Naive thymus-derived CD4-positive, alpha-beta T cell (primary cell): Measurements from ENCODE around the gene OR2A14. TPM values are rescaled to one million over a fixed set of nuclear protein-coding genes. Genes with fewer than 3 reads are reported as not detected.

ENCODE experiments used
- ATAC-seq: fragments of 150-1000 bp; cut with Tn5 transposase; 2 replicates; pipeline ENCODE4 v1.10.0; 2021; ENCODE audit warnings: mild to moderate bottlenecking, moderate library complexity
- CTCF ChIA-PET: fragments of 350-600 bp; sonication (Branson Sonifier 250); formaldehyde crosslinking; loops from one replicate; lab custom pipeline; 2021; ENCODE audit warnings: antibody characterized with exemption; lab: Charles Lee
- POLR2A ChIA-PET: fragments of 350-600 bp; sonication (Branson Sonifier 250); formaldehyde crosslinking; loops from one replicate; lab custom pipeline; 2021; ENCODE audit warnings: antibody characterized with exemption, inconsistent platforms; lab: Charles Lee
- DNase-seq, 9 donors: peaks; one replicate each; pipeline versions ENCODE4 v3.0.0 to v3.0.0-alpha.2; 2020 to 2022; ENCODE audit warnings: mixed read lengths in 1 of 9
- H3K27ac ChIP-seq: one replicate; pipeline ENCODE4 v1.7.0; 2013; ENCODE audit warnings: mild to moderate bottlenecking, low read depth, low read length, moderate library complexity
- H3K27me3 ChIP-seq, 2 donors: one replicate each; pipeline ENCODE4 v1.7.0; 2013; ENCODE audit warnings: low read length in 2 of 2, mild to moderate bottlenecking in 2 of 2, moderate library complexity in 2 of 2; ENCODE audit not compliant: control insufficient read depth in 2 of 2, insufficient read depth in 2 of 2
- H3K36me3 ChIP-seq, 3 experiments: 1 replicate in 2 of 3; 2 replicates in 1 of 3; pipeline ENCODE4 v1.7.0; 2013; ENCODE audit warnings: low read length in 3 of 3, mild to moderate bottlenecking in 3 of 3, moderate library complexity in 1 of 3; ENCODE audit not compliant: insufficient read depth in 3 of 3, control insufficient read depth in 2 of 3
- H3K4me1 ChIP-seq, 2 donors: one replicate each; pipeline ENCODE4 v1.7.0; 2013; ENCODE audit warnings: low read length in 2 of 2, mild to moderate bottlenecking in 2 of 2, moderate library complexity in 1 of 2; ENCODE audit not compliant: control insufficient read depth in 2 of 2, insufficient read depth in 2 of 2
- H3K4me3 ChIP-seq: 2 replicates; pipeline ENCODE4 v1.7.0; 2013; ENCODE audit warnings: mild to moderate bottlenecking, low read length
- H3K9me3 ChIP-seq, 3 experiments: 1 replicate in 2 of 3; 2 replicates in 1 of 3; pipeline ENCODE4 v1.7.0; 2013; ENCODE audit warnings: low read length in 3 of 3; ENCODE audit not compliant: control insufficient read depth in 2 of 3
- H3K27ac Mint-ChIP-seq, 9 donors: one replicate each; pipeline ENCODE4 v1.8.0; 2020 to 2022; ENCODE audit warnings: mixed read lengths in 9 of 9, mild to moderate bottlenecking in 8 of 9, moderate library complexity in 5 of 9, inconsistent platforms in 2 of 9
- H3K27me3 Mint-ChIP-seq, 5 donors: one replicate each; pipeline ENCODE4 v1.8.0; 2021 to 2022; ENCODE audit warnings: mixed read lengths in 5 of 5, mild to moderate bottlenecking in 1 of 5
- H3K36me3 Mint-ChIP-seq, 5 donors: one replicate each; pipeline ENCODE4 v1.8.0; 2020 to 2022; ENCODE audit warnings: mixed read lengths in 5 of 5, mild to moderate bottlenecking in 3 of 5, inconsistent platforms in 1 of 5
- H3K4me1 Mint-ChIP-seq, 7 donors: one replicate each; pipeline ENCODE4 v1.8.0; 2020 to 2022; ENCODE audit warnings: mixed read lengths in 7 of 7, mild to moderate bottlenecking in 3 of 7, inconsistent platforms in 1 of 7
- H3K4me3 Mint-ChIP-seq, 10 donors: one replicate each; pipeline ENCODE4 v1.8.0; 2020 to 2022; ENCODE audit warnings: mild to moderate bottlenecking in 10 of 10, mixed read lengths in 10 of 10, moderate library complexity in 6 of 10, inconsistent platforms in 2 of 10
- H3K9me3 Mint-ChIP-seq, 11 donors: one replicate each; pipeline ENCODE4 v1.8.0; 2020 to 2022; ENCODE audit warnings: mixed read lengths in 11 of 11, mild to moderate bottlenecking in 4 of 11, inconsistent platforms in 1 of 11, moderate library complexity in 1 of 11
- intact Hi-C, 2 donors: fragments of 100-400 bp; cut with micrococcal nuclease; formaldehyde crosslinking; loops; one replicate each; pipeline ENCODE4 v1.15.1; 2023
- polyA plus RNA-seq, 2 donors: library from polyadenylated mRNA; unstranded; fragments of 300-500 nt; fragmentation: Illumina TruSeq; gene quantifications; one replicate each; pipeline ENCODE4 v1.2.3, GENCODE V29; 2021
- total RNA-seq, 6 experiments: library from RNA in 5 of 6; stranded (reverse) in 5 of 6; gene quantifications; 1 replicate in 5 of 6; 2 replicates in 1 of 6; pipeline ENCODE4 v1.2.3 and lab custom pipeline; 2021 to 2026

The OR2A14 gene
- total and polyA plus RNA-seq, 7 experiments from 2014 or later: not detected

DNA sequence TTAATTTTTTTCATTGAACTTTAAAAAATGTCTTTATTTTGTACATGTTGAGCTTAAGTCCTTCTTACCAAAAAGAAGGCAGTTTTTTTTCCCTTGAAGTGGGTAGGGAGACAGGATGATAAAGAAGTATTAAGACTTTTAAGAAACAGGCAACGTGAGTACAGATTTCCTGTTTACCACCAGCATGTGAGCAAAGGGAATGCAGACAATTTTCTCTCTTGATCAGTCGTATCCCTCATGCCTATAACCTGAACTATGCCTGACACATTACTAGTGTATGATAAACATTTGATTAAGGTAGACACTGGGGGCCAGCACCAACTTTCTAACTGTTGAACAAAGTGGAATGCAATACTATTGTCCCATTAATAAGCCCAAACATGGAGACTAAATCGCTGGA is 22.4 kb upstream of the OR2A14 start:
- Mint-ChIP-seq H3K4me1 (peaks cover 0 to 42% (median 32%) of the 10 kb centered on the region in 7 donors), H3K27me3 (peaks cover 0 to 10% (median 5%) of the 10 kb centered on the region in 5 donors), H3K36me3 (no peaks in the 10 kb centered on the region), H3K4me3 (peak overlapping the region in 5 of 10 donors; percentile 19 to 56 (median 44)), H3K9me3 (no peaks in the 10 kb centered on the region), H3K27ac (peak overlapping the region in 4 of 9 donors; percentile 3 to 69 (median 38))
- no peaks in the 10 kb centered on the region for H3K9me3 ChIP-seq
- H3K27me3 ChIP-seq: no peaks in the 10 kb centered on the region
- H3K4me3 ChIP-seq: no peak overlapping the region
- POLR2A ChIA-PET: no interaction called here
- no peak overlapping the region for H3K27ac ChIP-seq
- intact Hi-C loops: no loop called here
- ATAC-seq (no peak), DNase-seq (peak in 5 of 9 donors; percentile 5 to 25 (median 11))
- no peaks in the 10 kb centered on the region for H3K36me3 ChIP-seq
- CTCF ChIA-PET: no interaction called here
- H3K4me1 ChIP-seq: peaks cover 0 to 6% of the 10 kb centered on the region in 2 donors

DNA sequence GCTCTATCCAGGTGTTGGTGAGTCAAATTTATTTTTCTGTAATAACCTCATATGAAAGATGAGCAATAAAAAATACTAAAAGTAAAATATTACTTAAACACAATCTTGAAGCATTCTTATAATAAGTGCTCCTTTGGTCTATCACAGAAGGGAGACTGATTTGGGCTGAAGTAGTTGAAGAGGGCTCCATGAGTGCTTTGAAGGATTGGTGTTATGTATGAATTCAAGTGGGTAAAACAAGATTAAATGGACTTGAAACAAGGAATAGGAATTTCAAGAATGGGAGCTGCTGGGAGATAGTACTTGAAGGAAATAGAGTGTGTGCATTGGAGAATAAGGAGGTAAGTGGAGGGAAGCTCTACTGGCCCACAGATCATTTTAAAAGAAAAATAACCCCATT is 20.9 kb upstream of the OR2A14 start:
- H3K9me3 Mint-ChIP-seq: no peaks in the 10 kb centered on the region
- H3K27me3 Mint-ChIP-seq: peaks cover 0 to 10% (median 0%) of the 10 kb centered on the region in 5 donors
- peak overlapping the region in 1 of 9 donors; percentile 3 for H3K27ac Mint-ChIP-seq
- ChIA-PET POLR2A (no interaction called here), CTCF (no interaction called here)
- no peak for DNase-seq
- no peak overlapping the region for H3K27ac ChIP-seq
- H3K27me3 ChIP-seq: no peaks in the 10 kb centered on the region
- H3K4me1 Mint-ChIP-seq: peaks cover 0 to 42% (median 32%) of the 10 kb centered on the region in 7 donors
- H3K4me1 ChIP-seq: peaks cover 0 to 6% of the 10 kb centered on the region in 2 donors
- intact Hi-C loops: no loop called here
- no peaks in the 10 kb centered on the region for H3K9me3 ChIP-seq
- H3K4me3 Mint-ChIP-seq: no peak overlapping the region
- no peak for ATAC-seq
- H3K4me3 ChIP-seq: no peak overlapping the region
- no peaks in the 10 kb centered on the region for H3K36me3 ChIP-seq
- H3K36me3 Mint-ChIP-seq: no peaks in the 10 kb centered on the region

DNA sequence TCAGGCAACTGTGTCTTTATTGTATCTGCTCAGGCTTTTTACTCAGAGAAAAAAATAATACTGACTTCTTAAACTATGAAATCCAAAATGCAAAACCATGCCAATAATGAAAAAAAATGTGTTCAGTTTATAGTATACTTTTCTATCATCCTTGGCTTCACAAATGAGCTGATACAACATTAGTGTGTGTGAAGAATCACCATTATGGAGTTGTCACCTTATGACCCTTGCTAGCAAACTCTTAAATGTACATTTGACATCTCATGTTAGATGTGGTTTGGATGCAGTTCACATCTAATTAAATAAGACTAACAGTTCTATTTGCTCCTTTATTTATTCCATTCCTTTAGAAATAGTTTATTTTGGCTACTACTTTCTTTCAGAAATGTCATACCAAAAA is 17.8 kb upstream of the OR2A14 start:
- H3K4me1 ChIP-seq: peaks cover 0 to 6% of the 10 kb centered on the region in 2 donors
- H3K36me3 ChIP-seq: no peaks in the 10 kb centered on the region
- H3K36me3 Mint-ChIP-seq: no peaks in the 10 kb centered on the region
- no peak for ATAC-seq
- H3K4me3 ChIP-seq: no peak overlapping the region
- no peaks in the 10 kb centered on the region for H3K27me3 ChIP-seq
- CTCF ChIA-PET: no interaction called here
- intact Hi-C loops: no loop called here
- peaks cover 0 to 10% (median 0%) of the 10 kb centered on the region in 5 donors for H3K27me3 Mint-ChIP-seq
- DNase-seq: no peak
- H3K9me3 Mint-ChIP-seq: peaks cover 0 to 4% (median 0%) of the 10 kb centered on the region in 11 donors
- POLR2A ChIA-PET: no interaction called here
- no peak overlapping the region for H3K4me3 Mint-ChIP-seq
- no peak overlapping the region for H3K27ac Mint-ChIP-seq
- peaks cover 0 to 25% (median 19%) of the 10 kb centered on the region in 7 donors for H3K4me1 Mint-ChIP-seq
- H3K27ac ChIP-seq: no peak overlapping the region
- H3K9me3 ChIP-seq: no peaks in the 10 kb centered on the region

DNA sequence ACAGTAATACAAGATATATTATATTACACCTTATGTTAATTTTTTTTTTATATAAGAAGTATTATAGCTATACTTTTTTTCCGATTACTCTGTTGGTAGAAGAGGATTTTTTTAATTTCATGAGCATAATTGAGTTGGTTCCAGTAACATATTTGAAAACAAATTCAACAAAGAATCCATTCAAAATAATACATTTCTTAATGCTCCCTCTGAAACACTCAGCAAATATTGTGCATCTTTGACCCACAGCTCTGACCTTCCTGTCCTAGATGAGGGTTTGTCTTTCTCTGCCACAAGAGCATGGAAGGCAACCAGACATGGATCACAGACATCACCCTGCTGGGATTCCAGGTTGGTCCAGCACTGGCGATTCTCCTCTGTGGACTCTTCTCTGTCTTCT is 13.7 kb upstream of the OR2A14 start, which contains the start of gene OR2A2:
Gene OR2A2, plus strand, starts transcription at position 301 of the 400 bp plus-strand sequence. Its CDS starts 0 bp downstream, at position 301.
- no peak for DNase-seq
- no peak within 1 kb of the TSS for H3K27ac ChIP-seq
- ChIA-PET CTCF (interaction anchor here (0.8 kb wide), 1 partner anchor 10 kb away, joined by 4 read pairs; no protein-coding TSS in a partner anchor), POLR2A (no interaction called here)
- H3K36me3 ChIP-seq: no peaks in the 10 kb centered on the region
- no peak for ATAC-seq
- H3K4me3 ChIP-seq: no peak within 1 kb of the TSS
- H3K9me3 ChIP-seq: no peaks in the 10 kb centered on the region
- no peaks in the 10 kb centered on the region for H3K36me3 Mint-ChIP-seq
- no peaks in the 10 kb centered on the region for H3K4me1 ChIP-seq
- H3K27me3 ChIP-seq: no peaks in the 10 kb centered on the region
- peaks cover 0 to 5% (median 0%) of the 10 kb centered on the region in 11 donors for H3K9me3 Mint-ChIP-seq
- intact Hi-C loops: no loop called here
- H3K27ac Mint-ChIP-seq: no peak within 1 kb of the TSS
- H3K27me3 Mint-ChIP-seq: peaks cover 0 to 19% (median 0%) of the 10 kb centered on the region in 5 donors
- H3K4me1 Mint-ChIP-seq: no peaks in the 10 kb centered on the region
- H3K4me3 Mint-ChIP-seq: no peak within 1 kb of the TSS

DNA sequence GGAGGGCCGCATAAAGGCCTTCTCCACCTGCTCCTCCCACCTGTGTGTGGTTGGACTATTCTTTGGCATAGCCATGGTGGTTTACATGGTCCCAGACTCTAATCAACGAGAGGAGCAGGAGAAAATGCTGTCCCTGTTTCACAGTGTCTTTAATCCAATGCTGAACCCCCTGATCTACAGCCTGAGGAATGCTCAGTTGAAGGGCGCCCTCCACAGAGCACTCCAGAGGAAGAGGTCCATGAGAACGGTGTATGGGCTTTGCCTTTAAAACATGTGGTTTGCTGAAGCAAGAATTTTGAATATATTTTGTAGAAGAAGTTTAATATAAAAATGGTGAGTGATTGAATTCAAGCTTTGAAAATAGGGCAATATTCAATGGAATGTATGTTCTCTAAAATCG is 12.7 kb upstream of the OR2A14 start:
- DNase-seq (no peak), ATAC-seq (no peak)
- H3K9me3 Mint-ChIP-seq: peaks cover 0 to 5% (median 0%) of the 10 kb centered on the region in 11 donors
- H3K4me3 ChIP-seq: no peak overlapping the region
- ChIA-PET CTCF (no interaction called here), POLR2A (no interaction called here)
- H3K27ac Mint-ChIP-seq: no peak overlapping the region
- no peaks in the 10 kb centered on the region for H3K36me3 ChIP-seq
- no peaks in the 10 kb centered on the region for H3K27me3 ChIP-seq
- intact Hi-C loops: no loop called here
- no peak overlapping the region for H3K27ac ChIP-seq
- no peaks in the 10 kb centered on the region for H3K4me1 Mint-ChIP-seq
- no peaks in the 10 kb centered on the region for H3K9me3 ChIP-seq
- H3K36me3 Mint-ChIP-seq: no peaks in the 10 kb centered on the region
- no peaks in the 10 kb centered on the region for H3K4me1 ChIP-seq
- H3K27me3 Mint-ChIP-seq: peaks cover 0 to 22% (median 0%) of the 10 kb centered on the region in 5 donors
- H3K4me3 Mint-ChIP-seq: no peak overlapping the region

DNA sequence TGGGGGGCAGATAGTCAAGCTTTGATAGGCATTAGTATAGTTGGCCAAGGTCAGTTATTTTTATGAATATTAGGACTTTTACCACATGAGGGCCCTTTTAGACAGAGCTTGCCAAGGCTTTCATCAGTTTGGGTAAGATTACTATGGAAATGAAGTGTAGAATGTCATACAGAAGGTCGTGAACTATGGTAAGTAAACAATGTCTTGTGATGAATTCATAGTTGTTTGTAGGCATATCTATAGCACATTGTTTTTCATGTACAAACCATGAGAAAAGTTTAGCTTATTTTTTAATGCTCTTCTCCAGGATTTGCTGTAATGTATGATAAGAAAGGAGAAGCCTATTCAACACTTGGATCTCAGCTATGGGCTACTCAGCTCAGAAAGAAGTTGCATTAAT is 9.3 kb upstream of the OR2A14 start:
- intact Hi-C loops: no loop called here
- Histone ChIP-seq H3K9me3 (no peaks in the 10 kb centered on the region), H3K4me3 (no peak overlapping the region), H3K36me3 (no peaks in the 10 kb centered on the region), H3K27ac (no peak overlapping the region), H3K4me1 (no peaks in the 10 kb centered on the region), H3K27me3 (no peaks in the 10 kb centered on the region)
- Mint-ChIP-seq H3K27me3 (peaks cover 0 to 22% (median 0%) of the 10 kb centered on the region in 5 donors), H3K27ac (no peak overlapping the region), H3K4me3 (no peak overlapping the region), H3K4me1 (no peaks in the 10 kb centered on the region), H3K36me3 (no peaks in the 10 kb centered on the region), H3K9me3 (peaks cover 0 to 2% (median 0%) of the 10 kb centered on the region in 11 donors)
- ChIA-PET CTCF (no interaction called here), POLR2A (no interaction called here)
- DNase-seq (no peak), ATAC-seq (no peak)

DNA sequence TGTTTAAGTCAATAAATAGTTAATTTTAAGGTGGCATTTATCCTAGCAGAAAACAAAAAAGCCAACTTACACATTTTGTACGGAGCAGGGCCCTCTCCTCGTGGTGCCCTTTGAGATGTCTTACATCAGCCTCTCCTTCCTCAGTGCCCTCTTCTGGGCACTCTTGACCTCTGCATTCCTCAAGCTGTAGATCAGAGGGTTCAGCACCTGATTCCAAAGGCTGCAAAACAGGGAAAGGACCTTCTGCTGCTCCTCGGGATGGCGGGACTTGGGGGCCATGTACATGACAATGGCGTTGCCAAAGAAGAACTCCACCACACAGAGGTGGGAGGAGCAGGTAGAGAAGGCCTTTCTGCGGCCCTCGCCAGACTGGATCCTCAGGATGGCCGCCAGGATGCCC is 4.6 kb upstream of the OR2A14 start:
- ChIA-PET POLR2A (no interaction called here), CTCF (interaction anchor here (1.3 kb wide), 1 partner anchor 9 kb away, joined by 4 read pairs; the partner anchor contains the start of gene OR2A2)
- H3K27me3 ChIP-seq: no peaks in the 10 kb centered on the region
- no peak overlapping the region for H3K4me3 ChIP-seq
- no peaks in the 10 kb centered on the region for H3K4me1 ChIP-seq
- no peak overlapping the region for H3K27ac ChIP-seq
- Mint-ChIP-seq H3K27ac (no peak overlapping the region), H3K9me3 (peaks cover 0 to 4% (median 0%) of the 10 kb centered on the region in 11 donors), H3K36me3 (no peaks in the 10 kb centered on the region), H3K27me3 (peaks cover 0 to 5% (median 0%) of the 10 kb centered on the region in 5 donors), H3K4me3 (no peak overlapping the region), H3K4me1 (no peaks in the 10 kb centered on the region)
- intact Hi-C loops: no loop called here
- H3K9me3 ChIP-seq: no peaks in the 10 kb centered on the region
- ATAC-seq: no peak
- no peak for DNase-seq
- no peaks in the 10 kb centered on the region for H3K36me3 ChIP-seq
